Duodenal mucosa (tissue), 2 donors: ENCODE data around the gene NDUFA1.
"Not testable (repeated sequence)": the region's sequence is repeated elsewhere in the genome, so short reads cannot be mapped to it uniquely, and the experiment has no call there.

Experiments
- H3K27ac ChIP-seq: one replicate; pipeline ENCODE4 v1.7.0; 2013; ENCODE audit warnings: low read depth, low read length
- H3K27me3 ChIP-seq, 2 donors: one replicate each; pipeline ENCODE4 v1.7.0; 2013; ENCODE audit warnings: low read length in 2 of 2, control low read depth in 1 of 2; ENCODE audit not compliant: insufficient read depth in 2 of 2, control insufficient read depth in 1 of 2
- H3K36me3 ChIP-seq, 2 donors: one replicate each; pipeline ENCODE4 v1.7.0; 2013; ENCODE audit warnings: low read length in 2 of 2, control low read depth in 1 of 2; ENCODE audit not compliant: insufficient read depth in 2 of 2, control insufficient read depth in 1 of 2
- H3K4me1 ChIP-seq, 2 donors: one replicate each; pipeline ENCODE4 v1.7.0; 2013; ENCODE audit warnings: low read length in 2 of 2, control low read depth in 1 of 2; ENCODE audit not compliant: insufficient read depth in 2 of 2, control insufficient read depth in 1 of 2
- H3K4me3 ChIP-seq, 2 donors: one replicate each; pipeline ENCODE4 v1.7.0; 2013; ENCODE audit warnings: low read length in 2 of 2, low read depth in 1 of 2
- H3K9ac ChIP-seq, 2 donors: one replicate each; pipeline ENCODE4 v1.7.0; 2013; ENCODE audit warnings: low read length in 2 of 2, low read depth in 1 of 2
- H3K9me3 ChIP-seq, 2 donors: one replicate each; pipeline ENCODE4 v1.7.0; 2013; ENCODE audit warnings: low read length in 2 of 2, control low read depth in 1 of 2; ENCODE audit not compliant: control insufficient read depth in 1 of 2

The NDUFA1 gene

GRCh38 chrX:119900976-119901375 lies 29.3 kb downstream of the NDUFA1 start:
- H3K9me3 ChIP-seq, result no peaks in the 10 kb centered on the region
- no peak overlapping the region for H3K4me3 ChIP-seq
- H3K4me1 ChIP-seq, result no peaks in the 10 kb centered on the region
- H3K36me3 ChIP-seq, result no peaks in the 10 kb centered on the region
- H3K9ac ChIP-seq, result no peak overlapping the region
- no peaks in the 10 kb centered on the region for H3K27me3 ChIP-seq
- no peak overlapping the region for H3K27ac ChIP-seq

- Histone ChIP-seq H3K4me3 (no peak overlapping the region), H3K9me3 (no peaks in the 10 kb centered on the region), H3K27me3 (no peaks in the 10 kb centered on the region), H3K36me3 (no peaks in the 10 kb centered on the region), H3K9ac (no peak overlapping the region), H3K27ac (no peak overlapping the region), H3K4me1 (no peaks in the 10 kb centered on the region)
These were observed 44.7 kb downstream of the NDUFA1 start for GRCh38 chrX:119916310-119916709.

GRCh38 chrX:119917877-119918276 lies 46.2 kb downstream of the NDUFA1 start:
- Histone ChIP-seq H3K27ac (no peak overlapping the region), H3K9ac (no peak overlapping the region)

GRCh38 chrX:119919835-119920585 lies 48.4 kb downstream of the NDUFA1 start:
- H3K27ac ChIP-seq, result no peak overlapping the region
- H3K4me3 ChIP-seq, result no peak overlapping the region
- H3K9me3 ChIP-seq, result no peaks in the 10 kb centered on the region
- H3K9ac ChIP-seq, result no peak overlapping the region
- no peaks in the 10 kb centered on the region for H3K27me3 ChIP-seq
- no peaks in the 10 kb centered on the region for H3K36me3 ChIP-seq
- no peaks in the 10 kb centered on the region for H3K4me1 ChIP-seq

More at GRCh38 chrX:119917877-119918276, 46.2 kb downstream of the NDUFA1 start:
- Histone ChIP-seq H3K9me3 (no peaks in the 10 kb centered on the region), H3K36me3 (no peaks in the 10 kb centered on the region), H3K27me3 (no peaks in the 10 kb centered on the region), H3K4me3 (no peak overlapping the region), H3K4me1 (no peaks in the 10 kb centered on the region)

GRCh38 chrX:119922391-119922790 lies 50.8 kb downstream of the NDUFA1 start:
- not testable (repeated sequence) for H3K9me3 ChIP-seq, H3K9ac ChIP-seq, H3K36me3 ChIP-seq

More at GRCh38 chrX:119922391-119922790, 50.8 kb downstream of the NDUFA1 start:
- H3K27me3 ChIP-seq, H3K27ac ChIP-seq, H3K4me1 ChIP-seq, H3K4me3 ChIP-seq: not testable (repeated sequence)
